Measurements from ENCODE around the gene CYB5A. TPM values are rescaled to one million over a fixed set of nuclear protein-coding genes. Genes with fewer than 3 reads are reported as not detected.
"Not testable (repeated sequence)": the region's sequence is repeated elsewhere in the genome, so short reads cannot be mapped to it uniquely, and the experiment has no call there.

The CYB5A gene
- total and polyA plus RNA-seq, 9 of the 15 experiments (the other 6 are each of a cell fraction or from before 2014, with no cell fraction given): 11.9 to 22.6 (median 14.1) TPM

- H3K4me1 ChIP-seq (replicated peaks in 1 of 2; ENCODE audit: control insufficient read depth in 2 of 2, insufficient read depth in 2 of 2, low read length in 2 of 2); H2AFZ ChIP-seq (ENCODE audit: low read depth, low read length); H3K27me3 ChIP-seq (ENCODE audit: control insufficient read depth in 2 of 2, insufficient read depth in 2 of 2, low read length in 2 of 2); H3K4me3 ChIP-seq; FAIRE-seq; H3K9me1 ChIP-seq (ENCODE audit: control insufficient read depth, insufficient read depth, low read length); ATAC-seq; CTCF ChIA-PET (ENCODE audit: low intra/inter-chr PET ratio); H3K36me3 ChIP-seq (ENCODE audit: control insufficient read depth, insufficient read depth, low read length); DNase-seq (ENCODE audit: extremely low read depth in 1 of 4, low spot score in 3 of 4); H3K79me2 ChIP-seq (ENCODE audit: control insufficient read depth, insufficient read depth, low read length); POLR2A ChIA-PET; H4K20me1 ChIP-seq (replicated peaks; ENCODE audit: control insufficient read depth, insufficient read depth, low read length); in situ Hi-C loops (cut with MboI); intact Hi-C loops (cut with micrococcal nuclease); H3K27ac ChIP-seq (ENCODE audit: extremely low read depth, low read depth, low read length); H3K9me3 ChIP-seq (replicated peaks; ENCODE audit: control insufficient read depth, insufficient read depth, low read depth, low read length); BruUV-seq (replicated peaks); H3K4me2 ChIP-seq (ENCODE audit: insufficient read depth, low read length); H3K9ac ChIP-seq (ENCODE audit: insufficient read depth in 1 of 2, low read depth in 2 of 2, low read length in 2 of 2): not testable (repeated sequence)
- 51% methylated on average over 2 of the region's 3 CpGs for WGBS (ENCODE audit: insufficient coverage, low coverage, missing lambda C conversion rate)
Observed at GRCh38 chr18:74285583-74285982, 6.2 kb downstream of the CYB5A start.

GRCh38 chr18:74284980-74285355, 6.8 kb downstream of the CYB5A start:
- FAIRE-seq: no peak
- H3K4me3 ChIP-seq: no peak overlapping the region
- ATAC-seq: no peak
- TF ChIP-seq ZNF561 (CRISPR knock-in tag; conservative IDR thresholded peaks at IDR 0.05): no peak
- no peak for TF ChIP-seq ZNF431 (CRISPR knock-in tag; IDR thresholded peaks at IDR 0.05)
- no peak for TF ChIP-seq PURB (CRISPR knock-in tag; IDR thresholded peaks at IDR 0.05; ENCODE audit: low read depth)
- TF ChIP-seq EP400 (IDR thresholded peaks at IDR 0.05): no peak
- no peak for TF ChIP-seq NR2C1 (IDR thresholded peaks at IDR 0.05)
- TF ChIP-seq NR2C1 (tag; IDR thresholded peaks at IDR 0.05): no peak
- TF ChIP-seq NCOA4 (IDR thresholded peaks at IDR 0.05; ENCODE audit: partially characterized antibody): no peak
- TF ChIP-seq TRIM25 (IDR thresholded peaks at IDR 0.05; ENCODE audit: borderline replicate concordance): no peak
- TF ChIP-seq ZZZ3 (IDR thresholded peaks at IDR 0.05): no peak
- no peak for TF ChIP-seq OTX1 (CRISPR knock-in tag; IDR thresholded peaks at IDR 0.05)
- H3K9me3 ChIP-seq (replicated peaks; ENCODE audit: control insufficient read depth, insufficient read depth, low read depth, low read length): no peaks in the 10 kb centered on the region
- in situ Hi-C loops (cut with MboI): no loop called here
- no CpG with 5 or more reads among the region's 1 CpG for WGBS (ENCODE audit: insufficient coverage, low coverage, missing lambda C conversion rate)
- H3K79me2 ChIP-seq (ENCODE audit: control insufficient read depth, insufficient read depth, low read length): no peaks in the 10 kb centered on the region; the same call in 2 of the 3 replicates
- BruUV-seq (replicated peaks): no TSS peak
- peaks cover 0 to 2% of the 10 kb centered on the region in 2 experiments; a peak in 2 of 5 replicates for H3K4me1 ChIP-seq (replicated peaks in 1 of 2; ENCODE audit: control insufficient read depth in 2 of 2, insufficient read depth in 2 of 2, low read length in 2 of 2)
- H2AFZ ChIP-seq (ENCODE audit: low read depth, low read length): no peak overlapping the region
- intact Hi-C loops (cut with micrococcal nuclease): no loop called here
- no peak overlapping the region for H3K27ac ChIP-seq (ENCODE audit: extremely low read depth, low read depth, low read length)
- no peak for DNase-seq (ENCODE audit: extremely low read depth in 1 of 4, low spot score in 3 of 4)
- no peaks in the 10 kb centered on the region for H3K9me1 ChIP-seq (ENCODE audit: control insufficient read depth, insufficient read depth, low read length)
- H3K4me2 ChIP-seq (ENCODE audit: insufficient read depth, low read length): no peak overlapping the region
- no peaks in the 10 kb centered on the region for H4K20me1 ChIP-seq (replicated peaks; ENCODE audit: control insufficient read depth, insufficient read depth, low read length)
- no peaks in the 10 kb centered on the region for H3K27me3 ChIP-seq (ENCODE audit: control insufficient read depth in 2 of 2, insufficient read depth in 2 of 2, low read length in 2 of 2)
- ChIA-PET POLR2A (interaction anchor here (0.7 kb wide), 2 partner anchors 12 to 80 kb away, joined by 3 read pairs; no protein-coding TSS in a partner anchor), CTCF (ENCODE audit: low intra/inter-chr PET ratio) (no interaction called here)
- no peaks in the 10 kb centered on the region for H3K36me3 ChIP-seq (ENCODE audit: control insufficient read depth, insufficient read depth, low read length)
- no peak overlapping the region for H3K9ac ChIP-seq (ENCODE audit: insufficient read depth in 1 of 2, low read depth in 2 of 2, low read length in 2 of 2)
